ENCODE data around the gene RHAG.

GRCh38 chr6:49662892-49663261, 26.2 kb upstream of the RHAG start:
- TF ChIP-seq FOXA1 (IDR thresholded peaks at IDR 0.05) (no peak), LEF1 (IDR thresholded peaks at IDR 0.05; ENCODE audit: borderline replicate concordance) (no peak), FOXM1 (IDR thresholded peaks at IDR 0.05; ENCODE audit: borderline replicate concordance) (no peak), TARDBP (IDR thresholded peaks at IDR 0.05) (no peak), ELF4 (IDR thresholded peaks at IDR 0.05) (no peak), FOXK2 (IDR thresholded peaks at IDR 0.05) (no peak), BHLHE40 (IDR thresholded peaks at IDR 0.05; ENCODE audit: borderline replicate concordance) (no peak), PKNOX1 (IDR thresholded peaks at IDR 0.05) (no peak), HDGF (IDR thresholded peaks at IDR 0.05; ENCODE audit: borderline replicate concordance) (no peak), CTBP1 (IDR thresholded peaks at IDR 0.05; ENCODE audit: borderline replicate concordance) (no peak), L3MBTL2 (conservative IDR thresholded peaks at IDR 0.05) (no peak), SP1 (IDR thresholded peaks at IDR 0.05) (no peak), SUZ12 (IDR thresholded peaks at IDR 0.05) (no peak)

Data from HEK293T (cell line).